ENCODE results near the gene SDF4. TPM values are rescaled to one million over a fixed set of nuclear protein-coding genes. Genes with fewer than 3 reads are reported as not detected.

SDF4 gene
- total and polyA plus RNA-seq, 2 experiments from 2014 or later: 45.0 to 62.6 TPM

DNA sequence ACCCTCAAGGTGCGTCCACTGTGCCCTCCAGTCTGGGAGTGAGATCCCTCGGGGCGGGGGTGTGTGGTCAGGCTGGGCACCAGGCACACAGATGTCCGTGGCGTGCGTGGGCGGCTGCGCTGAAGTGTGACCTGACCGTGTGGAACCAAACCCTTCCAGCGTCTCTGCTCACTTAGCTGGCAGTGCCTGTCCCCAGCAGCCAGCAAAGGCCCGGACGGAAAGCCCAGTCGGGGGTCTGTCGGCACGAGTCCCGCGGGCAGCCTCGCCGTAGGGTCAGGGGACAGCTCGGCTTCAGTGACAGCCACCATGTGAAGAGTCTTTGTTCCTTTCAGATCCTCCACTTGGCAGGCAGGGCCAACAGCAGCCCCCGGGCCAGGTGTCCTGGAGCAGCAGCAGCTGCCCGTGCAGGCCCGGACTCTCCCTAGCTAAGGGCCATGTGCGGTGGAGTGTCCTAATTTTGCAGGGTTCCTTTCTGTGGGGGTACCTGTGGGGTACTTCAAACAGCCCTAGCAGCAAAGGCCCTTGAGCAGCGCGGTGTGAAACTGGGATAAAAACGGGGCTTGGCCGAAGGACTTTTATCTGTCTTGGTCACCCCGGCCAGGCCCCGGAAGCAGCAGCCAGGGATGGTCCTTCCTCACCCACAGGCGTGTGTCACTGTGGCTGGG is 46.6 kb downstream of the SDF4 start:
- Histone ChIP-seq H4K20me1 (replicated peaks; ENCODE audit: insufficient read depth) (no peaks in the 10 kb centered on the region), H3K4me2 (no peak overlapping the region), H3K4me3 (no peak overlapping the region), H3K9me2 (ENCODE audit: insufficient read depth) (no peaks in the 10 kb centered on the region), H3K79me2 (replicated peaks; ENCODE audit: insufficient read depth) (no peaks in the 10 kb centered on the region), H3K4me1 (ENCODE audit: insufficient read depth) (no peaks in the 10 kb centered on the region), H2AFZ (no peak overlapping the region), H3K36me3 (ENCODE audit: insufficient read depth) (no peaks in the 10 kb centered on the region), H3K27ac (ENCODE audit: low read depth) (no peak overlapping the region), H3F3A (replicated peaks; ENCODE audit: low read depth) (no peaks in the 10 kb centered on the region), H3K27me3 (ENCODE audit: insufficient read depth) (no peaks in the 10 kb centered on the region)
- H3K9me3 Mint-ChIP-seq: peaks cover 4% of the 10 kb centered on the region
- ATAC-seq (no peak), DNase-seq (ENCODE audit: low spot score) (peak; percentile 1)
- H3K27ac Mint-ChIP-seq: no peak overlapping the region
- H3K27me3 Mint-ChIP-seq (ENCODE audit: insufficient read depth, low read depth, poor library complexity): peaks cover 5% of the 10 kb centered on the region
- H3K4me3 Mint-ChIP-seq: no peak overlapping the region; the same call in 2 of the 3 replicates
- H3K4me1 Mint-ChIP-seq: no peaks in the 10 kb centered on the region
- TF ChIP-seq JUNB (IDR thresholded peaks at IDR 0.05; ENCODE audit: unreplicated experiment) (no peak), EZH2 (IDR thresholded peaks at IDR 0.05; ENCODE audit: low read depth, unreplicated experiment) (no peak), NANOG (IDR thresholded peaks at IDR 0.05; ENCODE audit: borderline replicate concordance) (no peak), STAT1 (IDR thresholded peaks at IDR 0.05; ENCODE audit: unreplicated experiment) (no peak), EZH2phosphoT487 (IDR thresholded peaks at IDR 0.05; ENCODE audit: unreplicated experiment) (no peak), ZNF114 (CRISPR knock-in tag; IDR thresholded peaks at IDR 0.05) (no peak), POLR2AphosphoS5 (IDR thresholded peaks at IDR 0.05; ENCODE audit: low read depth) (no peak), ZNF331 (CRISPR knock-in tag; IDR thresholded peaks at IDR 0.05; ENCODE audit: low read depth) (no peak), CREB1 (CRISPR knock-in tag; IDR thresholded peaks at IDR 0.05; ENCODE audit: low read depth) (no peak)
- TF ChIP-seq, protein P1, sequence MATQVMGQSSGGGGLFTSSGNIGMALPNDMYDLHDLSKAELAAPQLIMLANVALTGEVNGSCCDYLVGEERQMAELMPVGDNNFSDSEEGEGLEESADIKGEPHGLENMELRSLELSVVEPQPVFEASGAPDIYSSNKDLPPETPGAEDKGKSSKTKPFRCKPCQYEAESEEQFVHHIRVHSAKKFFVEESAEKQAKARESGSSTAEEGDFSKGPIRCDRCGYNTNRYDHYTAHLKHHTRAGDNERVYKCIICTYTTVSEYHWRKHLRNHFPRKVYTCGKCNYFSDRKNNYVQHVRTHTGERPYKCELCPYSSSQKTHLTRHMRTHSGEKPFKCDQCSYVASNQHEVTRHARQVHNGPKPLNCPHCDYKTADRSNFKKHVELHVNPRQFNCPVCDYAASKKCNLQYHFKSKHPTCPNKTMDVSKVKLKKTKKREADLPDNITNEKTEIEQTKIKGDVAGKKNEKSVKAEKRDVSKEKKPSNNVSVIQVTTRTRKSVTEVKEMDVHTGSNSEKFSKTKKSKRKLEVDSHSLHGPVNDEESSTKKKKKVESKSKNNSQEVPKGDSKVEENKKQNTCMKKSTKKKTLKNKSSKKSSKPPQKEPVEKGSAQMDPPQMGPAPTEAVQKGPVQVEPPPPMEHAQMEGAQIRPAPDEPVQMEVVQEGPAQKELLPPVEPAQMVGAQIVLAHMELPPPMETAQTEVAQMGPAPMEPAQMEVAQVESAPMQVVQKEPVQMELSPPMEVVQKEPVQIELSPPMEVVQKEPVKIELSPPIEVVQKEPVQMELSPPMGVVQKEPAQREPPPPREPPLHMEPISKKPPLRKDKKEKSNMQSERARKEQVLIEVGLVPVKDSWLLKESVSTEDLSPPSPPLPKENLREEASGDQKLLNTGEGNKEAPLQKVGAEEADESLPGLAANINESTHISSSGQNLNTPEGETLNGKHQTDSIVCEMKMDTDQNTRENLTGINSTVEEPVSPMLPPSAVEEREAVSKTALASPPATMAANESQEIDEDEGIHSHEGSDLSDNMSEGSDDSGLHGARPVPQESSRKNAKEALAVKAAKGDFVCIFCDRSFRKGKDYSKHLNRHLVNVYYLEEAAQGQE (IDR thresholded peaks at IDR 0.05; ENCODE audit: unreplicated experiment): no peak
- TF ChIP-seq, protein P2, sequence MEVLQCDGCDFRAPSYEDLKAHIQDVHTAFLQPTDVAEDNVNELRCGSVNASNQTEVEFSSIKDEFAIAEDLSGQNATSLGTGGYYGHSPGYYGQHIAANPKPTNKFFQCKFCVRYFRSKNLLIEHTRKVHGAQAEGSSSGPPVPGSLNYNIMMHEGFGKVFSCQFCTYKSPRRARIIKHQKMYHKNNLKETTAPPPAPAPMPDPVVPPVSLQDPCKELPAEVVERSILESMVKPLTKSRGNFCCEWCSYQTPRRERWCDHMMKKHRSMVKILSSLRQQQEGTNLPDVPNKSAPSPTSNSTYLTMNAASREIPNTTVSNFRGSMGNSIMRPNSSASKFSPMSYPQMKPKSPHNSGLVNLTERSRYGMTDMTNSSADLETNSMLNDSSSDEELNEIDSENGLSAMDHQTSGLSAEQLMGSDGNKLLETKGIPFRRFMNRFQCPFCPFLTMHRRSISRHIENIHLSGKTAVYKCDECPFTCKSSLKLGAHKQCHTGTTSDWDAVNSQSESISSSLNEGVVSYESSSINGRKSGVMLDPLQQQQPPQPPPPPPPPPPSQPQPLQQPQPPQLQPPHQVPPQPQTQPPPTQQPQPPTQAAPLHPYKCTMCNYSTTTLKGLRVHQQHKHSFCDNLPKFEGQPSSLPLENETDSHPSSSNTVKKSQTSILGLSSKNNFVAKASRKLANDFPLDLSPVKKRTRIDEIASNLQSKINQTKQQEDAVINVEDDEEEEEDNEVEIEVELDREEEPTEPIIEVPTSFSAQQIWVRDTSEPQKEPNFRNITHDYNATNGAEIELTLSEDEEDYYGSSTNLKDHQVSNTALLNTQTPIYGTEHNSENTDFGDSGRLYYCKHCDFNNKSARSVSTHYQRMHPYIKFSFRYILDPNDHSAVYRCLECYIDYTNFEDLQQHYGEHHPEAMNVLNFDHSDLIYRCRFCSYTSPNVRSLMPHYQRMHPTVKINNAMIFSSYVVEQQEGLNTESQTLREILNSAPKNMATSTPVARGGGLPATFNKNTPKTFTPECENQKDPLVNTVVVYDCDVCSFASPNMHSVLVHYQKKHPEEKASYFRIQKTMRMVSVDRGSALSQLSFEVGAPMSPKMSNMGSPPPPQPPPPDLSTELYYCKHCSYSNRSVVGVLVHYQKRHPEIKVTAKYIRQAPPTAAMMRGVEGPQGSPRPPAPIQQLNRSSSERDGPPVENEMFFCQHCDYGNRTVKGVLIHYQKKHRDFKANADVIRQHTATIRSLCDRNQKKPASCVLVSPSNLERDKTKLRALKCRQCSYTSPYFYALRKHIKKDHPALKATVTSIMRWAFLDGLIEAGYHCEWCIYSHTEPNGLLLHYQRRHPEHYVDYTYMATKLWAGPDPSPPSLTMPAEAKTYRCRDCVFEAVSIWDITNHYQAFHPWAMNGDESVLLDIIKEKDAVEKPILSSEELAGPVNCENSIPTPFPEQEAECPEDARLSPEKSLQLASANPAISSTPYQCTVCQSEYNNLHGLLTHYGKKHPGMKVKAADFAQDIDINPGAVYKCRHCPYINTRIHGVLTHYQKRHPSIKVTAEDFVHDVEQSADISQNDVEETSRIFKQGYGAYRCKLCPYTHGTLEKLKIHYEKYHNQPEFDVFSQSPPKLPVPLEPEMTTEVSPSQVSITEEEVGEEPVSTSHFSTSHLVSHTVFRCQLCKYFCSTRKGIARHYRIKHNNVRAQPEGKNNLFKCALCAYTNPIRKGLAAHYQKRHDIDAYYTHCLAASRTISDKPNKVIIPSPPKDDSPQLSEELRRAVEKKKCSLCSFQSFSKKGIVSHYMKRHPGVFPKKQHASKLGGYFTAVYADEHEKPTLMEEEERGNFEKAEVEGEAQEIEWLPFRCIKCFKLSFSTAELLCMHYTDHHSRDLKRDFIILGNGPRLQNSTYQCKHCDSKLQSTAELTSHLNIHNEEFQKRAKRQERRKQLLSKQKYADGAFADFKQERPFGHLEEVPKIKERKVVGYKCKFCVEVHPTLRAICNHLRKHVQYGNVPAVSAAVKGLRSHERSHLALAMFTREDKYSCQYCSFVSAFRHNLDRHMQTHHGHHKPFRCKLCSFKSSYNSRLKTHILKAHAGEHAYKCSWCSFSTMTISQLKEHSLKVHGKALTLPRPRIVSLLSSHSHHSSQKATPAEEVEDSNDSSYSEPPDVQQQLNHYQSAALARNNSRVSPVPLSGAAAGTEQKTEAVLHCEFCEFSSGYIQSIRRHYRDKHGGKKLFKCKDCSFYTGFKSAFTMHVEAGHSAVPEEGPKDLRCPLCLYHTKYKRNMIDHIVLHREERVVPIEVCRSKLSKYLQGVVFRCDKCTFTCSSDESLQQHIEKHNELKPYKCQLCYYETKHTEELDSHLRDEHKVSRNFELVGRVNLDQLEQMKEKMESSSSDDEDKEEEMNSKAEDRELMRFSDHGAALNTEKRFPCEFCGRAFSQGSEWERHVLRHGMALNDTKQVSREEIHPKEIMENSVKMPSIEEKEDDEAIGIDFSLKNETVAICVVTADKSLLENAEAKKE (CRISPR knock-in tag; IDR thresholded peaks at IDR 0.05): no peak
- TF ChIP-seq, protein P3, sequence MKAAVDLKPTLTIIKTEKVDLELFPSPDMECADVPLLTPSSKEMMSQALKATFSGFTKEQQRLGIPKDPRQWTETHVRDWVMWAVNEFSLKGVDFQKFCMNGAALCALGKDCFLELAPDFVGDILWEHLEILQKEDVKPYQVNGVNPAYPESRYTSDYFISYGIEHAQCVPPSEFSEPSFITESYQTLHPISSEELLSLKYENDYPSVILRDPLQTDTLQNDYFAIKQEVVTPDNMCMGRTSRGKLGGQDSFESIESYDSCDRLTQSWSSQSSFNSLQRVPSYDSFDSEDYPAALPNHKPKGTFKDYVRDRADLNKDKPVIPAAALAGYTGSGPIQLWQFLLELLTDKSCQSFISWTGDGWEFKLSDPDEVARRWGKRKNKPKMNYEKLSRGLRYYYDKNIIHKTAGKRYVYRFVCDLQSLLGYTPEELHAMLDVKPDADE (IDR thresholded peaks at IDR 0.05): no peak
- TF ChIP-seq, protein P4, sequence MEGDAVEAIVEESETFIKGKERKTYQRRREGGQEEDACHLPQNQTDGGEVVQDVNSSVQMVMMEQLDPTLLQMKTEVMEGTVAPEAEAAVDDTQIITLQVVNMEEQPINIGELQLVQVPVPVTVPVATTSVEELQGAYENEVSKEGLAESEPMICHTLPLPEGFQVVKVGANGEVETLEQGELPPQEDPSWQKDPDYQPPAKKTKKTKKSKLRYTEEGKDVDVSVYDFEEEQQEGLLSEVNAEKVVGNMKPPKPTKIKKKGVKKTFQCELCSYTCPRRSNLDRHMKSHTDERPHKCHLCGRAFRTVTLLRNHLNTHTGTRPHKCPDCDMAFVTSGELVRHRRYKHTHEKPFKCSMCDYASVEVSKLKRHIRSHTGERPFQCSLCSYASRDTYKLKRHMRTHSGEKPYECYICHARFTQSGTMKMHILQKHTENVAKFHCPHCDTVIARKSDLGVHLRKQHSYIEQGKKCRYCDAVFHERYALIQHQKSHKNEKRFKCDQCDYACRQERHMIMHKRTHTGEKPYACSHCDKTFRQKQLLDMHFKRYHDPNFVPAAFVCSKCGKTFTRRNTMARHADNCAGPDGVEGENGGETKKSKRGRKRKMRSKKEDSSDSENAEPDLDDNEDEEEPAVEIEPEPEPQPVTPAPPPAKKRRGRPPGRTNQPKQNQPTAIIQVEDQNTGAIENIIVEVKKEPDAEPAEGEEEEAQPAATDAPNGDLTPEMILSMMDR (conservative IDR thresholded peaks at IDR 0.05; ENCODE audit: low read depth in 2 of 2): no peak
- H3K36me3 Mint-ChIP-seq (ENCODE audit: low read depth): no peaks in the 10 kb centered on the region
